Endothelial cell of umbilical vein (primary cell): ENCODE data around the gene KCNF1. TPM values are rescaled to one million over a fixed set of nuclear protein-coding genes. Genes with fewer than 3 reads are reported as not detected.

Experiments
- BruUV-seq: library from RNA; stranded (reverse); fragments of 400-500 nt; replicated peaks from 2 replicates; lab custom pipeline; 2021; lab: Mats Ljungman, UMichigan
- CTCF ChIA-PET: fragments of 300-600, 350-600 bp; sonication (Branson Sonifier 250); formaldehyde crosslinking; loops from one replicate; lab custom pipeline; 2021; ENCODE audit warnings: antibody characterized with exemption, inconsistent platforms; lab: Charles Lee
- POLR2A ChIA-PET: fragments of 300-600, 350-600 bp; sonication (Branson Sonifier 250); formaldehyde crosslinking; loops from one replicate; lab custom pipeline; 2021; ENCODE audit warnings: antibody characterized with exemption, inconsistent platforms; lab: Charles Lee
- DNase-seq: peaks from one replicate; pipeline ENCODE4 v3.0.0-alpha.2; 2011; ENCODE audit warnings: low read depth, low spot score
- FAIRE-seq: peaks from 2 replicates; lab custom pipeline; 2011; peaks lifted over from hg19 to GRCh38; lab: Jason Lieb, UNC
- H2AFZ ChIP-seq: 2 replicates; pipeline ENCODE4 v1.6.0; 2012; ENCODE audit warnings: low read depth, low read length, control low read depth, inconsistent platforms
- H3K27ac ChIP-seq: 2 replicates; pipeline ENCODE4 v1.5.1; 2011; ENCODE audit warnings: low read depth, mild to moderate bottlenecking, control low read depth, low read length, moderate library complexity; ENCODE audit not compliant: insufficient read depth
- H3K27me3 ChIP-seq, 2 experiments: 2 replicates each; pipeline versions ENCODE4 v1.6.0 to v1.6.1; 2011; ENCODE audit warnings: low read length in 2 of 2, mixed read lengths in 1 of 2; ENCODE audit not compliant: control insufficient read depth in 2 of 2, insufficient read depth in 2 of 2
- H3K36me3 ChIP-seq, 2 experiments: 2 replicates in 1 of 2; 3 replicates in 1 of 2; pipeline ENCODE4 v1.5.1; 2011; ENCODE audit warnings: low read length in 2 of 2, mild to moderate bottlenecking in 1 of 2, moderate library complexity in 1 of 2; ENCODE audit not compliant: control insufficient read depth in 2 of 2, insufficient read depth in 2 of 2; ENCODE audit errors: extremely low read depth in 1 of 2
- H3K4me1 ChIP-seq: 3 replicates; pipeline ENCODE4 v1.5.1; 2011; ENCODE audit warnings: mild to moderate bottlenecking, low read length; ENCODE audit not compliant: control insufficient read depth, insufficient read depth; ENCODE audit errors: extremely low read depth
- H3K4me2 ChIP-seq: 2 replicates; pipeline ENCODE4 v1.6.1; 2011; ENCODE audit warnings: low read length, control low read depth, mixed read lengths; ENCODE audit not compliant: insufficient read depth
- H3K4me3 ChIP-seq, 3 experiments: fragments of 200-600 bp in 1 of 3; sonication (generic), shearing (Covaris generic) in 1 of 3; replicated peaks in 1 of 3; 2 replicates each; pipeline ENCODE4 v1.5.1; 2011 to 2016; ENCODE audit warnings: control low read depth in 3 of 3, low read length in 3 of 3, mild to moderate bottlenecking in 2 of 3, inconsistent platforms in 1 of 3, low read depth in 1 of 3, moderate library complexity in 1 of 3; ENCODE audit not compliant: insufficient read depth in 1 of 3
- H3K79me2 ChIP-seq: 2 replicates; pipeline ENCODE4 v1.6.0; 2012; ENCODE audit warnings: low read length, inconsistent platforms; ENCODE audit not compliant: control insufficient read depth, insufficient read depth
- H3K9ac ChIP-seq: replicated peaks from 2 replicates; pipeline ENCODE3; 2011; ENCODE audit warnings: low read length, control low read depth; ENCODE audit not compliant: insufficient read depth; ENCODE audit errors: extremely low read depth
- H3K9me1 ChIP-seq: replicated peaks from 3 replicates; pipeline ENCODE4 v1.6.0; 2011; ENCODE audit warnings: mild to moderate bottlenecking, low read length; ENCODE audit not compliant: control insufficient read depth, insufficient read depth; ENCODE audit errors: extremely low read depth
- H3K9me3 ChIP-seq: replicated peaks from 2 replicates; pipeline ENCODE4 v1.5.1; 2012; ENCODE audit warnings: low read length, inconsistent platforms; ENCODE audit not compliant: control insufficient read depth, insufficient read depth
- H4K20me1 ChIP-seq: replicated peaks from 2 replicates; pipeline ENCODE3; 2011; ENCODE audit warnings: mild to moderate bottlenecking, low read length; ENCODE audit not compliant: control insufficient read depth, insufficient read depth; ENCODE audit errors: extremely low read depth
- EZH2 ChIP-seq: IDR thresholded peaks from 2 replicates; pipeline ENCODE4 v1.6.1; 2012; ENCODE audit warnings: borderline replicate concordance, low read depth, mild to moderate bottlenecking, moderate library complexity, low read length, inconsistent platforms; ENCODE audit not compliant: severe bottlenecking
- FOS ChIP-seq: IDR thresholded peaks from 2 replicates; pipeline ENCODE4 v1.6.1; 2011; ENCODE audit warnings: mild to moderate bottlenecking, low read length, moderate library complexity, borderline replicate concordance; ENCODE audit not compliant: insufficient read depth
- GATA2 ChIP-seq: IDR thresholded peaks from 2 replicates; pipeline ENCODE4 v1.7.0; 2011; ENCODE audit warnings: low read depth, mild to moderate bottlenecking, moderate library complexity, mixed read lengths, low read length; ENCODE audit not compliant: insufficient read length, insufficient read depth
- JUN ChIP-seq: IDR thresholded peaks from 2 replicates; pipeline ENCODE4 v1.6.1; 2011; ENCODE audit warnings: borderline replicate concordance, low read depth; ENCODE audit not compliant: insufficient read length, insufficient read depth
- MAX ChIP-seq: IDR thresholded peaks from 2 replicates; pipeline ENCODE4 v1.6.1; 2011; ENCODE audit not compliant: insufficient read depth, insufficient read length
- MYC ChIP-seq: IDR thresholded peaks from one replicate; pipeline ENCODE4 v1.6.1; 2011; ENCODE audit warnings: mild to moderate bottlenecking, low read depth, low read length
- POLR2A ChIP-seq: IDR thresholded peaks from 2 replicates; pipeline ENCODE4 v1.6.1; 2012; ENCODE audit warnings: low read depth, mild to moderate bottlenecking, control low read depth, low read length
- POLR2AphosphoS5 ChIP-seq: IDR thresholded peaks from 2 replicates; pipeline ENCODE4 v1.6.1; 2012; ENCODE audit warnings: low read depth, mild to moderate bottlenecking, control low read depth, low read length, moderate library complexity; ENCODE audit not compliant: insufficient read depth
- dilution Hi-C: fragments of 300-500 bp; cut with MboI; formaldehyde crosslinking; loops from one replicate; pipeline ENCODE4 v1.15.0; 2019; ENCODE audit warnings: low sequenced_read_pairs; ENCODE audit not compliant: extremely low pct_ligation_motif_present
- intact Hi-C: fragments of 100-400 bp; cut with micrococcal nuclease; formaldehyde crosslinking; loops from one replicate; pipeline ENCODE4 v1.10.0; 2022
- polyA plus RNA-seq, 4 experiments: library from polyadenylated mRNA; depleted of rRNA in 3 of 4; stranded (reverse) in 3 of 4; unstranded in 1 of 4; fragments of >200 nt; gene quantifications; 2 replicates each; pipeline versions ENCODE4 v1.2.1 to v1.2.3, GENCODE V29; 2011 to 2012; ENCODE audit warnings: missing spikeins in 1 of 4
- total RNA-seq: library from RNA; stranded (reverse); gene quantifications from 2 replicates; pipeline ENCODE4 v1.2.3, GENCODE V29; 2021
- TF ChIP-seq, protein P1 (sequence below), 2 donors: IDR thresholded peaks; 1 replicate in 1 of 2; 2 replicates in 1 of 2; pipeline ENCODE4 v1.5.1; 2011; ENCODE audit warnings: low read length in 2 of 2, mild to moderate bottlenecking in 2 of 2, moderate library complexity in 2 of 2, control low read depth in 1 of 2, inconsistent platforms in 1 of 2, low read depth in 1 of 2; ENCODE audit not compliant: insufficient read depth in 1 of 2; ENCODE audit errors: extremely low read depth in 1 of 2

Gene KCNF1
- total and polyA plus RNA-seq, 2 donors (not counting 3 experiments of a cell fraction or from before 2014, with no cell fraction given): 0.23 to 0.42 TPM

- no peaks in the 10 kb centered on the region for H3K79me2 ChIP-seq
- BruUV-seq: no TSS peak
- dilution Hi-C loops: no loop called here
- no peak overlapping the region for H3K27ac ChIP-seq
- no peak overlapping the region for H3K4me3 ChIP-seq
- DNase-seq (no peak), FAIRE-seq (no peak)
- H3K4me1 ChIP-seq: peaks cover 19% of the 10 kb centered on the region
- H3K9ac ChIP-seq: no peak overlapping the region
- H3K27me3 ChIP-seq: peaks cover 13 to 17% of the 10 kb centered on the region in 2 experiments
- CTCF ChIA-PET: interaction anchor here (1.1 to 1.9 kb wide), 6 partner anchors 10 to 98 kb away, joined by 3 to 6 read pairs (median 3); no protein-coding TSS in a partner anchor
- no peaks in the 10 kb centered on the region for H3K9me1 ChIP-seq
- TF ChIP-seq POLR2A (no peak), JUN (no peak), FOS (no peak), MYC (no peak), EZH2 (no peak), GATA2 (no peak), POLR2AphosphoS5 (no peak), MAX (no peak)
- TF ChIP-seq, protein P1, sequence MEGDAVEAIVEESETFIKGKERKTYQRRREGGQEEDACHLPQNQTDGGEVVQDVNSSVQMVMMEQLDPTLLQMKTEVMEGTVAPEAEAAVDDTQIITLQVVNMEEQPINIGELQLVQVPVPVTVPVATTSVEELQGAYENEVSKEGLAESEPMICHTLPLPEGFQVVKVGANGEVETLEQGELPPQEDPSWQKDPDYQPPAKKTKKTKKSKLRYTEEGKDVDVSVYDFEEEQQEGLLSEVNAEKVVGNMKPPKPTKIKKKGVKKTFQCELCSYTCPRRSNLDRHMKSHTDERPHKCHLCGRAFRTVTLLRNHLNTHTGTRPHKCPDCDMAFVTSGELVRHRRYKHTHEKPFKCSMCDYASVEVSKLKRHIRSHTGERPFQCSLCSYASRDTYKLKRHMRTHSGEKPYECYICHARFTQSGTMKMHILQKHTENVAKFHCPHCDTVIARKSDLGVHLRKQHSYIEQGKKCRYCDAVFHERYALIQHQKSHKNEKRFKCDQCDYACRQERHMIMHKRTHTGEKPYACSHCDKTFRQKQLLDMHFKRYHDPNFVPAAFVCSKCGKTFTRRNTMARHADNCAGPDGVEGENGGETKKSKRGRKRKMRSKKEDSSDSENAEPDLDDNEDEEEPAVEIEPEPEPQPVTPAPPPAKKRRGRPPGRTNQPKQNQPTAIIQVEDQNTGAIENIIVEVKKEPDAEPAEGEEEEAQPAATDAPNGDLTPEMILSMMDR (IDR thresholded peaks at IDR 0.05; ENCODE audit: extremely low read depth in 1 of 2, insufficient read depth in 1 of 2, low read depth in 1 of 2, low read length in 2 of 2): no peak
- H4K20me1 ChIP-seq: no peaks in the 10 kb centered on the region
- H3K4me2 ChIP-seq: no peak overlapping the region
- H3K9me3 ChIP-seq: no peaks in the 10 kb centered on the region
- no peak overlapping the region for H2AFZ ChIP-seq
- POLR2A ChIA-PET: no interaction called here
- no peaks in the 10 kb centered on the region for H3K36me3 ChIP-seq
- intact Hi-C loops: loop anchor here (1.0 to 10.0 kb wide), 2 partner anchors 20 to 814 kb away; partner anchors contain the start of genes KCNF1 and LPIN1
Measured at GRCh38 chr2:10930721-10931516, 19.2 kb downstream of the KCNF1 start.
